Stimulated activated naive B cell treated with anti-CD40 and anti-IgM and Interleukin-4, amounts not matched to agents 10 μg/mL and 1 μg/mL and 100 μg/mL, for 72 hours (primary cell): ENCODE results near the gene SLC7A14.

Source experiments
- ATAC-seq, 2 donors: fragments of 150-1000 bp; cut with Tn5 transposase; replicated peaks; 2 replicates each; pipeline ENCODE4 v1.10.0; 2021; ENCODE audit warnings: moderate library complexity in 1 of 2
- DNase-seq: peaks from one replicate; pipeline ENCODE4 v3.0.0; 2021
- H3K27ac Mint-ChIP-seq: one replicate; pipeline ENCODE4 v1.8.0; 2022; ENCODE audit warnings: mild to moderate bottlenecking, mixed read lengths
- H3K27me3 Mint-ChIP-seq, 2 donors: one replicate each; pipeline ENCODE4 v1.8.0; 2022; ENCODE audit warnings: mixed read lengths in 2 of 2
- H3K36me3 Mint-ChIP-seq, 2 donors: one replicate each; pipeline ENCODE4 v1.8.0; 2022; ENCODE audit warnings: mixed read lengths in 2 of 2, mild to moderate bottlenecking in 1 of 2
- H3K4me1 Mint-ChIP-seq, 2 donors: one replicate each; pipeline ENCODE4 v1.8.0; 2022; ENCODE audit warnings: mixed read lengths in 2 of 2, mild to moderate bottlenecking in 1 of 2
- H3K4me3 Mint-ChIP-seq, 2 donors: one replicate each; pipeline ENCODE4 v1.8.0; 2022; ENCODE audit warnings: mild to moderate bottlenecking in 2 of 2, mixed read lengths in 2 of 2, moderate library complexity in 1 of 2
- H3K9me3 Mint-ChIP-seq, 2 donors: one replicate each; pipeline ENCODE4 v1.8.0; 2022; ENCODE audit warnings: mixed read lengths in 2 of 2, mild to moderate bottlenecking in 1 of 2

The SLC7A14 gene

GRCh38 chr3:170508839-170509238, 77.0 kb downstream of the SLC7A14 start:
- peaks cover 0 to 14% of the 10 kb centered on the region in 2 donors for H3K4me1 Mint-ChIP-seq
- peaks cover 23 to 38% of the 10 kb centered on the region in 2 donors for H3K27me3 Mint-ChIP-seq
- ATAC-seq, result no peak
- no peaks in the 10 kb centered on the region for H3K36me3 Mint-ChIP-seq
- DNase-seq, result no peak
- no peak overlapping the region for H3K4me3 Mint-ChIP-seq
- no peaks in the 10 kb centered on the region for H3K9me3 Mint-ChIP-seq
- no peak overlapping the region for H3K27ac Mint-ChIP-seq

GRCh38 chr3:170508291-170508690, 77.6 kb downstream of the SLC7A14 start:
- Mint-ChIP-seq H3K36me3 (no peaks in the 10 kb centered on the region), H3K4me3 (no peak overlapping the region)

GRCh38 chr3:170507063-170507462, 78.8 kb downstream of the SLC7A14 start:
- Mint-ChIP-seq H3K27ac (no peak overlapping the region), H3K9me3 (no peaks in the 10 kb centered on the region), H3K36me3 (no peaks in the 10 kb centered on the region), H3K27me3 (peaks cover 21 to 37% of the 10 kb centered on the region in 2 donors), H3K4me3 (no peak overlapping the region), H3K4me1 (peaks cover 0 to 14% of the 10 kb centered on the region in 2 donors)
- ATAC-seq, result no peak
- no peak for DNase-seq

More at GRCh38 chr3:170508291-170508690, 77.6 kb downstream of the SLC7A14 start:
- peaks cover 20 to 35% of the 10 kb centered on the region in 2 donors for H3K27me3 Mint-ChIP-seq
- ATAC-seq (no peak), DNase-seq (no peak)
- peaks cover 0 to 14% of the 10 kb centered on the region in 2 donors for H3K4me1 Mint-ChIP-seq
- no peak overlapping the region for H3K27ac Mint-ChIP-seq
- H3K9me3 Mint-ChIP-seq, result no peaks in the 10 kb centered on the region

- ATAC-seq (no peak), DNase-seq (no peak)
- Mint-ChIP-seq H3K4me3 (no peak overlapping the region), H3K27ac (no peak overlapping the region), H3K36me3 (no peaks in the 10 kb centered on the region), H3K4me1 (peaks cover 0 to 14% of the 10 kb centered on the region in 2 donors), H3K27me3 (peaks cover 20 to 34% of the 10 kb centered on the region in 2 donors), H3K9me3 (no peaks in the 10 kb centered on the region)
Measured at GRCh38 chr3:170506556-170506955, 79.3 kb downstream of the SLC7A14 start.

- H3K36me3 Mint-ChIP-seq, result no peaks in the 10 kb centered on the region
- no peak overlapping the region for H3K4me3 Mint-ChIP-seq
- ATAC-seq (no peak), DNase-seq (no peak)
- H3K4me1 Mint-ChIP-seq, result peaks cover 0 to 13% of the 10 kb centered on the region in 2 donors
- H3K27me3 Mint-ChIP-seq, result peaks cover 17 to 21% of the 10 kb centered on the region in 2 donors
- H3K9me3 Mint-ChIP-seq, result no peaks in the 10 kb centered on the region
- no peak overlapping the region for H3K27ac Mint-ChIP-seq
Measured at GRCh38 chr3:170502297-170502696, 83.6 kb downstream of the SLC7A14 start.

GRCh38 chr3:170500995-170501394, 84.9 kb downstream of the SLC7A14 start:
- no peaks in the 10 kb centered on the region for H3K9me3 Mint-ChIP-seq
- no peak overlapping the region for H3K27ac Mint-ChIP-seq
- H3K36me3 Mint-ChIP-seq, result no peaks in the 10 kb centered on the region
- H3K4me3 Mint-ChIP-seq, result no peak overlapping the region
- DNase-seq (no peak), ATAC-seq (no peak)
- H3K27me3 Mint-ChIP-seq, result peaks cover 13 to 19% of the 10 kb centered on the region in 2 donors
- H3K4me1 Mint-ChIP-seq, result no peaks in the 10 kb centered on the region

- no peaks in the 10 kb centered on the region for H3K4me1 Mint-ChIP-seq
- H3K9me3 Mint-ChIP-seq, result no peaks in the 10 kb centered on the region
- no peak overlapping the region for H3K4me3 Mint-ChIP-seq
- no peak for ATAC-seq
- no peaks in the 10 kb centered on the region for H3K36me3 Mint-ChIP-seq
- DNase-seq, result no peak
- H3K27ac Mint-ChIP-seq, result no peak overlapping the region
- H3K27me3 Mint-ChIP-seq, result peaks cover 19 to 24% of the 10 kb centered on the region in 2 donors
Measured at GRCh38 chr3:170500462-170500861, 85.4 kb downstream of the SLC7A14 start.

- no peaks in the 10 kb centered on the region for H3K36me3 Mint-ChIP-seq
- no peak overlapping the region for H3K4me3 Mint-ChIP-seq
- DNase-seq, result no peak
- H3K27me3 Mint-ChIP-seq, result peaks cover 19 to 24% of the 10 kb centered on the region in 2 donors
- H3K27ac Mint-ChIP-seq, result no peak overlapping the region
- no peaks in the 10 kb centered on the region for H3K4me1 Mint-ChIP-seq
- no peaks in the 10 kb centered on the region for H3K9me3 Mint-ChIP-seq
- peak; percentile 53 to 68 for ATAC-seq
Measured at GRCh38 chr3:170499562-170500156, 86.2 kb downstream of the SLC7A14 start.

- Mint-ChIP-seq H3K4me1 (no peaks in the 10 kb centered on the region), H3K9me3 (no peaks in the 10 kb centered on the region), H3K36me3 (no peaks in the 10 kb centered on the region), H3K4me3 (no peak overlapping the region), H3K27ac (no peak overlapping the region), H3K27me3 (peaks cover 11 to 21% of the 10 kb centered on the region in 2 donors)
- ATAC-seq (no peak), DNase-seq (no peak)
Measured at GRCh38 chr3:170497207-170498095, 88.4 kb downstream of the SLC7A14 start.

- DNase-seq (no peak), ATAC-seq (no peak)
- H3K4me3 Mint-ChIP-seq, result no peak overlapping the region
- H3K4me1 Mint-ChIP-seq, result no peaks in the 10 kb centered on the region
- H3K27ac Mint-ChIP-seq, result no peak overlapping the region
- no peaks in the 10 kb centered on the region for H3K9me3 Mint-ChIP-seq
- H3K36me3 Mint-ChIP-seq, result no peaks in the 10 kb centered on the region
- H3K27me3 Mint-ChIP-seq, result peaks cover 11 to 18% of the 10 kb centered on the region in 2 donors
Measured at GRCh38 chr3:170496868-170497140, 89.1 kb downstream of the SLC7A14 start.

GRCh38 chr3:170496026-170496867, 89.6 kb downstream of the SLC7A14 start:
- no peaks in the 10 kb centered on the region for H3K4me1 Mint-ChIP-seq
- no peak overlapping the region for H3K27ac Mint-ChIP-seq
- ATAC-seq (no peak), DNase-seq (no peak)
- H3K36me3 Mint-ChIP-seq, result no peaks in the 10 kb centered on the region
- no peaks in the 10 kb centered on the region for H3K9me3 Mint-ChIP-seq
- no peak overlapping the region for H3K4me3 Mint-ChIP-seq
- peaks cover 11 to 17% of the 10 kb centered on the region in 2 donors for H3K27me3 Mint-ChIP-seq

GRCh38 chr3:170494766-170495165, 91.1 kb downstream of the SLC7A14 start:
- H3K27ac Mint-ChIP-seq, result no peak overlapping the region
- no peak for DNase-seq
- H3K4me3 Mint-ChIP-seq, result no peak overlapping the region
- ATAC-seq, result no peak
- no peaks in the 10 kb centered on the region for H3K4me1 Mint-ChIP-seq
- no peaks in the 10 kb centered on the region for H3K36me3 Mint-ChIP-seq
- H3K9me3 Mint-ChIP-seq, result no peaks in the 10 kb centered on the region
- H3K27me3 Mint-ChIP-seq, result peaks cover 11 to 17% of the 10 kb centered on the region in 2 donors

- Mint-ChIP-seq H3K36me3 (no peaks in the 10 kb centered on the region), H3K4me3 (no peak overlapping the region), H3K9me3 (no peaks in the 10 kb centered on the region), H3K27me3 (peaks cover 11 to 16% of the 10 kb centered on the region in 2 donors), H3K4me1 (no peaks in the 10 kb centered on the region), H3K27ac (no peak overlapping the region)
- no peak for DNase-seq
- no peak for ATAC-seq
Measured at GRCh38 chr3:170493712-170494182, 92.1 kb downstream of the SLC7A14 start.

GRCh38 chr3:170491901-170492300, 94.0 kb downstream of the SLC7A14 start:
- H3K4me3 Mint-ChIP-seq, result no peak overlapping the region
- no peaks in the 10 kb centered on the region for H3K36me3 Mint-ChIP-seq
- H3K9me3 Mint-ChIP-seq, result no peaks in the 10 kb centered on the region

More at GRCh38 chr3:170491901-170492300, 94.0 kb downstream of the SLC7A14 start:
- DNase-seq (no peak), ATAC-seq (no peak)
- H3K27me3 Mint-ChIP-seq, result peaks cover 8 to 17% of the 10 kb centered on the region in 2 donors
- H3K27ac Mint-ChIP-seq, result no peak overlapping the region
- no peaks in the 10 kb centered on the region for H3K4me1 Mint-ChIP-seq
